Panc1 (cell line): ENCODE data around the gene POLDIP3.
"Not testable (repeated sequence)": the region's sequence is repeated elsewhere in the genome, so short reads cannot be mapped to it uniquely, and the experiment has no call there.

ENCODE experiments used
- POLR2AphosphoS5 ChIP-seq: IDR thresholded peaks from 2 replicates; pipeline ENCODE4 v1.6.1; 2012; ENCODE audit warnings: mild to moderate bottlenecking, low read depth, low read length, moderate library complexity
- SIN3A ChIP-seq: IDR thresholded peaks from 2 replicates; pipeline ENCODE4 v1.6.1; 2012; ENCODE audit warnings: low read depth, mild to moderate bottlenecking, low read length, moderate library complexity, borderline replicate concordance; ENCODE audit not compliant: insufficient read depth
- TCF7L2 ChIP-seq: IDR thresholded peaks from 2 replicates; pipeline ENCODE4 v1.6.1; 2011; ENCODE audit warnings: mild to moderate bottlenecking, low read depth, low read length, inconsistent platforms
- TF ChIP-seq, protein P1 (sequence below): fragments of 450-650 bp; IDR thresholded peaks from 2 replicates; pipeline ENCODE4 v1.5.1; 2017; ENCODE audit warnings: mild to moderate bottlenecking

GRCh38 chr22:42563943-42564342, 50.7 kb downstream of the POLDIP3 start:
- TF ChIP-seq, protein P1, sequence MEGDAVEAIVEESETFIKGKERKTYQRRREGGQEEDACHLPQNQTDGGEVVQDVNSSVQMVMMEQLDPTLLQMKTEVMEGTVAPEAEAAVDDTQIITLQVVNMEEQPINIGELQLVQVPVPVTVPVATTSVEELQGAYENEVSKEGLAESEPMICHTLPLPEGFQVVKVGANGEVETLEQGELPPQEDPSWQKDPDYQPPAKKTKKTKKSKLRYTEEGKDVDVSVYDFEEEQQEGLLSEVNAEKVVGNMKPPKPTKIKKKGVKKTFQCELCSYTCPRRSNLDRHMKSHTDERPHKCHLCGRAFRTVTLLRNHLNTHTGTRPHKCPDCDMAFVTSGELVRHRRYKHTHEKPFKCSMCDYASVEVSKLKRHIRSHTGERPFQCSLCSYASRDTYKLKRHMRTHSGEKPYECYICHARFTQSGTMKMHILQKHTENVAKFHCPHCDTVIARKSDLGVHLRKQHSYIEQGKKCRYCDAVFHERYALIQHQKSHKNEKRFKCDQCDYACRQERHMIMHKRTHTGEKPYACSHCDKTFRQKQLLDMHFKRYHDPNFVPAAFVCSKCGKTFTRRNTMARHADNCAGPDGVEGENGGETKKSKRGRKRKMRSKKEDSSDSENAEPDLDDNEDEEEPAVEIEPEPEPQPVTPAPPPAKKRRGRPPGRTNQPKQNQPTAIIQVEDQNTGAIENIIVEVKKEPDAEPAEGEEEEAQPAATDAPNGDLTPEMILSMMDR = not testable (repeated sequence)
- not testable (repeated sequence) for TF ChIP-seq POLR2AphosphoS5, SIN3A, TCF7L2
